ENCODE data around the gene PCDH9.
"Not testable (repeated sequence)": the region's sequence is repeated elsewhere in the genome, so short reads cannot be mapped to it uniquely, and the experiment has no call there.

PCDH9 gene

GRCh38 chr13:67118277-67118676 lies 111.9 kb downstream of the PCDH9 start:
- no peak overlapping the region for H3K27ac Mint-ChIP-seq
- H3K9me3 Mint-ChIP-seq: no peaks in the 10 kb centered on the region
- no peaks in the 10 kb centered on the region for H3K27me3 Mint-ChIP-seq
- no peaks in the 10 kb centered on the region for H3K36me3 Mint-ChIP-seq (ENCODE audit: low read depth)
- no peaks in the 10 kb centered on the region for H3K4me1 Mint-ChIP-seq (ENCODE audit: low read depth)
- intact Hi-C loops (cut with micrococcal nuclease): no loop called here
- no peak overlapping the region for H3K4me3 Mint-ChIP-seq

GRCh38 chr13:67117010-67117550 lies 113.1 kb downstream of the PCDH9 start:
- Mint-ChIP-seq H3K4me1 (ENCODE audit: low read depth) (no peaks in the 10 kb centered on the region), H3K36me3 (ENCODE audit: low read depth) (no peaks in the 10 kb centered on the region), H3K4me3 (no peak overlapping the region), H3K27me3 (no peaks in the 10 kb centered on the region), H3K27ac (no peak overlapping the region), H3K9me3 (no peaks in the 10 kb centered on the region)
- intact Hi-C loops (cut with micrococcal nuclease): no loop called here

GRCh38 chr13:67107979-67108378 lies 122.2 kb downstream of the PCDH9 start:
- Mint-ChIP-seq H3K27me3 (no peaks in the 10 kb centered on the region), H3K4me3 (no peak overlapping the region)
- intact Hi-C loops (cut with micrococcal nuclease): no loop called here

DNA sequence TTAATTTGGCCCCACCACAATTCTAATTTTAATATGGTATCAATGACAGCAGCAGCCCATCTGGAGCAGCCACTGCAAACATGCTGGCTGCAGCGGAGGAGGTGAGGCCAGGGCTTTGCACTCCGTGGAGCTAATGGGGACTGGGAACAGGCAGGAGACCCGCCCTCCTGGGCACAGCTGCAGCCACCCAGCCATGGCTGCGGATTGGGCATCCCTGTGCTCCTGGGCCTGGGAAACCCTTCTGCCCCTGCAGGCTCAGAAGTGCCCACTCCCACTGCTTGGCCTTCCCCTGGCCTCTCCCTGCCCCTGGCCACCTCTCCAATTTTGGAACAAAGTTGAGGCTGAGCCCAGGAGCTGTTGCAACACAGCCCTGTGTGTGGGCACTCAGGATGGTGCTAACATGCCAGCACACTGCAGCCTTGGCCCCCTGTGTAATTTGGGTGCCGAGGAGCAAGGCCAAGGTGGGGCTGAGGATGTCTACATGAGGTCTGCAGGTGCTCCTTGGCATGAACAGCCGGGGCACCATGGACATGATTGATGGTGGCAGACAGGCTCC lies 123.6 kb downstream of the PCDH9 start:
- H3K4me3 Mint-ChIP-seq: no peak overlapping the region
- H3K27me3 Mint-ChIP-seq: no peaks in the 10 kb centered on the region
- peaks cover 5% of the 10 kb centered on the region for H3K4me1 Mint-ChIP-seq (ENCODE audit: low read depth)
- H3K9me3 Mint-ChIP-seq: peaks cover 10% of the 10 kb centered on the region
- H3K27ac Mint-ChIP-seq: no peak overlapping the region
- no peaks in the 10 kb centered on the region for H3K36me3 Mint-ChIP-seq (ENCODE audit: low read depth)
- intact Hi-C loops (cut with micrococcal nuclease): no loop called here

More at GRCh38 chr13:67107979-67108378, 122.2 kb downstream of the PCDH9 start:
- H3K4me1 Mint-ChIP-seq (ENCODE audit: low read depth): peaks cover 5% of the 10 kb centered on the region
- H3K36me3 Mint-ChIP-seq (ENCODE audit: low read depth): no peaks in the 10 kb centered on the region
- peaks cover 10% of the 10 kb centered on the region for H3K9me3 Mint-ChIP-seq
- H3K27ac Mint-ChIP-seq: no peak overlapping the region

GRCh38 chr13:67101730-67102467 lies 128.2 kb downstream of the PCDH9 start:
- H3K27ac Mint-ChIP-seq: no peak overlapping the region
- H3K36me3 Mint-ChIP-seq (ENCODE audit: low read depth): no peaks in the 10 kb centered on the region
- H3K27me3 Mint-ChIP-seq: no peaks in the 10 kb centered on the region
- intact Hi-C loops (cut with micrococcal nuclease): no loop called here
- H3K4me1 Mint-ChIP-seq (ENCODE audit: low read depth): peaks cover 5% of the 10 kb centered on the region
- H3K4me3 Mint-ChIP-seq: no peak overlapping the region
- no peaks in the 10 kb centered on the region for H3K9me3 Mint-ChIP-seq

- H3K27ac Mint-ChIP-seq: no peak overlapping the region
- H3K9me3 Mint-ChIP-seq: no peaks in the 10 kb centered on the region
- H3K4me3 Mint-ChIP-seq: no peak overlapping the region
- no peaks in the 10 kb centered on the region for H3K36me3 Mint-ChIP-seq (ENCODE audit: low read depth)
- no peaks in the 10 kb centered on the region for H3K27me3 Mint-ChIP-seq
- peaks cover 5% of the 10 kb centered on the region for H3K4me1 Mint-ChIP-seq (ENCODE audit: low read depth)
- intact Hi-C loops (cut with micrococcal nuclease): no loop called here
Observed at GRCh38 chr13:67100730-67101129, 129.4 kb downstream of the PCDH9 start.

DNA sequence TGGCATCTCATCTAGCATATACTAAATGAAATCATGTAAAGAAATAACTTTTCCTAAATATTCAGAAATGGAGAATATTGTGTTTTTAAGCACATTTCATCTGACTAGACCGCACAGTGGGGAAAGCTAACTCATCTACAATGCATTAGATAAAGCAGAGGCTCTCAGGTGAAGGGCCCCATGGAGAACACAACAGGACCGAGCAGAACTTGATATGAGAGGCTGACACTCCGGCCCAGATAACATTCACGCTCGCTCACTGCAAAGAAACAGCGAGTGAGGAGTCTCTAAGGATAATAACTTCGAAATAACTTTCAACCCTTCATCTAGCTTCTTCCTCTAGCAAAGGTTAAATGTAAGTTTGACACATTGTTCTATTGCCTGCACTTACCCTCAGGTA lies 130.6 kb downstream of the PCDH9 start:
- intact Hi-C loops (cut with micrococcal nuclease): no loop called here
- Mint-ChIP-seq H3K4me3 (no peak overlapping the region), H3K36me3 (ENCODE audit: low read depth) (no peaks in the 10 kb centered on the region), H3K9me3 (no peaks in the 10 kb centered on the region), H3K27me3 (no peaks in the 10 kb centered on the region), H3K4me1 (ENCODE audit: low read depth) (no peaks in the 10 kb centered on the region), H3K27ac (no peak overlapping the region)

DNA sequence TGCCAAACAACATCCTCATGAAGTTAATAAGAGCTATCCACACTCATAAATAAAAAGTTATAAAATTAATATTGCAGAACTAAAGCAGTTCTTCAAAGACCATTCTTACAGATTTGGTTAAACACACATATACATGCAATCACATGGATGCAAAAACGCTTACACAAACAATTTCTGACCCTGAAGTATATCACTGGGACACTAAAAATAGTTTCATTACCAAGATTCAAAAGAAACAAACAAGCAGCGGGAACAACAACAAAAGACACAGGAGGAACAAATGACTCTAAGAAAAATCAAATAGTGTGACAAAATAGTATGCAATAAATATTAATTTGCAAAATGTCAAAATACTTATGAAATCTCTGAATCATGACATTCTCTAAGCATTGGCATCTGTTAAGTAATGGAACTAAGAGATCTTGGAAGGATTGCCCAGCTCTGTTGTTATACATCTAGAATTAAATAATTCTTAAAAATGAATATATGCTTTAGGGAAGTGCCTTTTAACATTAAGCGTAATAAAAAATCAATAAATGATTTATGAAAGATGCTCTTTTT lies 132.2 kb downstream of the PCDH9 start:
- Mint-ChIP-seq H3K4me1 (ENCODE audit: low read depth) (no peaks in the 10 kb centered on the region), H3K27ac (no peak overlapping the region), H3K4me3 (no peak overlapping the region), H3K27me3 (no peaks in the 10 kb centered on the region), H3K36me3 (ENCODE audit: low read depth) (no peaks in the 10 kb centered on the region), H3K9me3 (no peaks in the 10 kb centered on the region)
- intact Hi-C loops (cut with micrococcal nuclease): no loop called here

- H3K27ac Mint-ChIP-seq; H3K36me3 Mint-ChIP-seq (ENCODE audit: low read depth); H3K27me3 Mint-ChIP-seq; H3K4me1 Mint-ChIP-seq (ENCODE audit: low read depth); intact Hi-C loops (cut with micrococcal nuclease); H3K4me3 Mint-ChIP-seq; H3K9me3 Mint-ChIP-seq: not testable (repeated sequence)
Observed at GRCh38 chr13:67096893-67097292, 133.2 kb downstream of the PCDH9 start.

DNA sequence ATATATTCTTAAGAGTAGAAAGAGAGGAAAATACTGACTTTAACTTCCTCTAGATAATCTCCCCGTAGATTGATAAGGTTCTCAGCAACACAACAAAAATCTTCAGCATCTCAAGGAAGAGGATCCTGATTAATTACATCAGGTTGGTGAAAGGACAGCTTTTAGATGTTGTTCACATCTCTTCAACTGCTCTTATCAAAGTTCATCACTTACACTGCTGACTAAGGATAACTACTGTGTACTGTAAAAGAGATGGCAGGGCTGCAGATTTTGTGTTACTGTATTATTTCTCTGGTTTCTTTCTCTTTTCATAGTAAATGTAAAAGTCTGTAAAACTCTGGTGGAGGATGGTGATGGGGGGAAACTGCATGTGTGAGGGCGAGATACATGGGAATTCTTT lies 133.7 kb downstream of the PCDH9 start:
- no peak overlapping the region for H3K4me3 Mint-ChIP-seq
- H3K4me1 Mint-ChIP-seq (ENCODE audit: low read depth): no peaks in the 10 kb centered on the region
- no peaks in the 10 kb centered on the region for H3K36me3 Mint-ChIP-seq (ENCODE audit: low read depth)
- H3K27me3 Mint-ChIP-seq: no peaks in the 10 kb centered on the region
- H3K9me3 Mint-ChIP-seq: no peaks in the 10 kb centered on the region
- intact Hi-C loops (cut with micrococcal nuclease): no loop called here
- H3K27ac Mint-ChIP-seq: no peak overlapping the region

- intact Hi-C loops (cut with micrococcal nuclease): no loop called here
- H3K27me3 Mint-ChIP-seq: no peaks in the 10 kb centered on the region
- no peaks in the 10 kb centered on the region for H3K4me1 Mint-ChIP-seq (ENCODE audit: low read depth)
- H3K4me3 Mint-ChIP-seq: no peak overlapping the region
- H3K36me3 Mint-ChIP-seq (ENCODE audit: low read depth): no peaks in the 10 kb centered on the region
- H3K9me3 Mint-ChIP-seq: no peaks in the 10 kb centered on the region
- no peak overlapping the region for H3K27ac Mint-ChIP-seq
Observed at GRCh38 chr13:67095621-67096020, 134.5 kb downstream of the PCDH9 start.

- Mint-ChIP-seq H3K9me3 (no peaks in the 10 kb centered on the region), H3K27me3 (no peaks in the 10 kb centered on the region), H3K4me3 (no peak overlapping the region), H3K27ac (no peak overlapping the region), H3K4me1 (ENCODE audit: low read depth) (no peaks in the 10 kb centered on the region), H3K36me3 (ENCODE audit: low read depth) (no peaks in the 10 kb centered on the region)
- intact Hi-C loops (cut with micrococcal nuclease): no loop called here
Observed at GRCh38 chr13:67094952-67095351, 135.2 kb downstream of the PCDH9 start.

DNA sequence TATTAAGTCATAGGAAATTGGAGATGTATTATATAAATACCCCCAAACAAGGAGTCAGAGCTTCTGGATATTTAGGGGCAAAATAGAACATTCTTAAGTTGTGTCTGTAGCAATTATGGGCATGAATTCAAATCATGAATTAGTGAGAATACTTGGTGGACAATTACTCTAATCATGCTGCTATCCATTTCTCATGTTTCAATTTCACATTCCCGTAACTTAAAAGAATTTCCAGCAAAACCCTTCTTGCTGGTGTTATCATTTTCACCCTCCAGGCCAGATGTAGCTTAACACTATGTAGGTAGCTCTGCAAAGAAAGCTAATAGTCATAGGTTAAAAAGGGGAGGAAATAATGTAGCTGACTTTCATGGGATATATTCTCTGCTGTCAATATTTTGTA lies 136.1 kb downstream of the PCDH9 start:
- Mint-ChIP-seq H3K4me3 (no peak overlapping the region), H3K27me3 (no peaks in the 10 kb centered on the region), H3K9me3 (no peaks in the 10 kb centered on the region), H3K36me3 (ENCODE audit: low read depth) (no peaks in the 10 kb centered on the region), H3K27ac (no peak overlapping the region), H3K4me1 (ENCODE audit: low read depth) (no peaks in the 10 kb centered on the region)
- intact Hi-C loops (cut with micrococcal nuclease): no loop called here

DNA sequence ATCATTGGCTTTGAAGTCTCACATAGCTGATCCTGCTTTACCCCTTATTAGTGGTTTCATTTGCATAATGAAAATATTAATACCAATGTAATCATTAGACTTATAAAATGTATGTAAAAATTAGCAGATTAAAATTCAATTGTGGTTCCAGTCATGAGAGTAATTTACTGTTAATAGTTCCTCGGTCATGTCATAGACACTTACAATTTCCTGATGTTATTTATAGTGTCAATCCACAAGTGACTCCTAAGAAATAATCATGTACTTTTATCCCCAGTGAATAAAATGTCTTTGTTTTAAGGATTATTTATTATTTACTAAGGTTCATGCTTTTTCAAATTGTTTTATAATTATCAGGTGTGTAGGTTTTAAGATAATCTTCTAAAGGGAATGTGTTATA lies 138.5 kb downstream of the PCDH9 start:
- Mint-ChIP-seq H3K4me1 (ENCODE audit: low read depth) (no peaks in the 10 kb centered on the region), H3K9me3 (no peaks in the 10 kb centered on the region), H3K36me3 (ENCODE audit: low read depth) (no peaks in the 10 kb centered on the region), H3K27me3 (no peaks in the 10 kb centered on the region), H3K27ac (no peak overlapping the region), H3K4me3 (no peak overlapping the region)
- intact Hi-C loops (cut with micrococcal nuclease): no loop called here

All from dendritic cell treated with granulocyte-macrophage colony-stimulating factor and Interleukin-4, amounts not matched to agents 40 ng/mL and 50 ng/mL, for 4 days (primary cell).